Hepatocyte (in vitro differentiated cells): ENCODE results near the gene HOXC9.

ENCODE experiments used
- CTCF ChIP-seq: fragments of 200-600 bp; sonication (generic); IDR thresholded peaks from 2 replicates; pipeline ENCODE4 v1.5.1; 2016; ENCODE audit warnings: antibody characterized with exemption, mild to moderate bottlenecking; ENCODE audit not compliant: poor library complexity
- EZH2 ChIP-seq: fragments of 200-600 bp; sonication (generic); IDR thresholded peaks from 2 replicates; pipeline ENCODE4 v1.6.1; 2016; ENCODE audit warnings: antibody characterized with exemption, mild to moderate bottlenecking, borderline replicate concordance

- no peak for TF ChIP-seq CTCF
- TF ChIP-seq EZH2, result peak; percentile 97
Measured at GRCh38 chr12:53997204-53998109, 2.5 kb upstream of the HOXC9 start.
